ENCODE results near the gene LRFN3. TPM values are rescaled to one million over a fixed set of nuclear protein-coding genes. Genes with fewer than 3 reads are reported as not detected.
A peak's percentile ranks its signal among the peaks of the same experiment; 100 is the strongest.

The LRFN3 gene
- total RNA-seq, 1 experiment from 2014 or later: 10.2 TPM

DNA sequence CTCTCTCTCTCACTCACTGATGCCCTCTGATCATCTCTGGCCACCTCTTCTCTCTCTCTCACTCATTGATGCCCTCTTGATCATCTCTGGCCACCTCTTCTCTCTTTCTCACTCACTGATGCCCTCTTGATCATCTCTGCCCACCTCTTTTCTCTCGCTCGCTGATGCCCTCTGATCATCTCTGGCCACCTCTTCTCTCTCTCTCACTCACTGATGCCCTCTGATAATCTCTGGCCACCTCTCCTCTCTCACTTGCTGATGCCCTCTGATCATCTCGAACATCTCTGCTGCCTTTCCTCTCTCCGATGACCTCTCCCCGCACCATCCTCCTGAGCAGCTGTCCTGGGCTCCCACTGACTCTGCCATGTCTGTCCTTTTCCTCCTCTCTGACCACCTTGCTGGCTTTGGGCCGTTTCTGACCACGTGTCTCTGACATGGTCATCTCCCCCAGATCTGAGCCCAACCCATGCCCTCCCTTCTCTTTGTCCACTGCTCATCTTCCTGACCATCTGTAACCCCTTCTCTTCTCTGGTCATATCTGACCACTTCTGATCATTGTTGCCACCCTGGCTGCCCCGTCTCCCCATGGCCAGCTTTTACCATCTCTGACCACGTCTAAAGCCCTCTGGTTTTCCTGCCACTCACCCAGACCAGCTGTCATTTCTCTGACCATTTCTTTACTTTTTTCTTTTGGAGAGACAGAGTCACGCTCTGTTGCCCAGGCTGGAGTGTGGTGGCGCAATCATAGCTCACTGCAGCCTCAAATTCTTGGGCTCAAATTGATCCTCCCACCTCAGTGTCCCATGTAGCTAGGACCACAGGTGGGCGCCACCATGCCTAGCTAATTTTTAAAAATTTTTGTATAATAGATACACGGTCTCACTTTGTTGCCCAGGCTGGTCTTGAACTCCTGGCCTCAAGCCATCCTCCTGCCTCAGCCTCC is 2.4 kb downstream of the LRFN3 start:
- Histone ChIP-seq H3K36me3 (ENCODE audit: control insufficient read depth, insufficient read depth, low read length) (no peaks in the 10 kb centered on the region), H3K27me3 (replicated peaks; ENCODE audit: control insufficient read depth, insufficient read depth, low read length) (no peaks in the 10 kb centered on the region), H3K4me3 (ENCODE audit: low read depth, low read length) (no peak overlapping the region), H3K4me1 (peaks cover 18% of the 10 kb centered on the region), H3K9me3 (no peaks in the 10 kb centered on the region)
- CTCF ChIA-PET: interaction anchor here (0.6 kb wide), 1 partner anchor 75 kb away, joined by 3 read pairs; the partner anchor contains the start of gene ALKBH6
- no TSS peak for BruUV-seq (replicated peaks)
- intact Hi-C loops (cut with micrococcal nuclease; ENCODE audit: unreplicated experiment): no loop called here
- H3K9me3 Mint-ChIP-seq (ENCODE audit: unreplicated experiment): no peaks in the 10 kb centered on the region
- peak overlapping the region; percentile 68 for H3K4me3 Mint-ChIP-seq (ENCODE audit: unreplicated experiment)
- TF ChIP-seq, protein P1, sequence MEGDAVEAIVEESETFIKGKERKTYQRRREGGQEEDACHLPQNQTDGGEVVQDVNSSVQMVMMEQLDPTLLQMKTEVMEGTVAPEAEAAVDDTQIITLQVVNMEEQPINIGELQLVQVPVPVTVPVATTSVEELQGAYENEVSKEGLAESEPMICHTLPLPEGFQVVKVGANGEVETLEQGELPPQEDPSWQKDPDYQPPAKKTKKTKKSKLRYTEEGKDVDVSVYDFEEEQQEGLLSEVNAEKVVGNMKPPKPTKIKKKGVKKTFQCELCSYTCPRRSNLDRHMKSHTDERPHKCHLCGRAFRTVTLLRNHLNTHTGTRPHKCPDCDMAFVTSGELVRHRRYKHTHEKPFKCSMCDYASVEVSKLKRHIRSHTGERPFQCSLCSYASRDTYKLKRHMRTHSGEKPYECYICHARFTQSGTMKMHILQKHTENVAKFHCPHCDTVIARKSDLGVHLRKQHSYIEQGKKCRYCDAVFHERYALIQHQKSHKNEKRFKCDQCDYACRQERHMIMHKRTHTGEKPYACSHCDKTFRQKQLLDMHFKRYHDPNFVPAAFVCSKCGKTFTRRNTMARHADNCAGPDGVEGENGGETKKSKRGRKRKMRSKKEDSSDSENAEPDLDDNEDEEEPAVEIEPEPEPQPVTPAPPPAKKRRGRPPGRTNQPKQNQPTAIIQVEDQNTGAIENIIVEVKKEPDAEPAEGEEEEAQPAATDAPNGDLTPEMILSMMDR (IDR thresholded peaks at IDR 0.05; ENCODE audit: insufficient read depth in 1 of 2, low read depth in 1 of 2, low read length in 1 of 2, severe bottlenecking in 1 of 2, unreplicated experiment in 1 of 2): no peak
- POLR2A ChIA-PET: no interaction called here
- H3K36me3 Mint-ChIP-seq (ENCODE audit: insufficient read depth, unreplicated experiment): no peaks in the 10 kb centered on the region
- no peaks in the 10 kb centered on the region for H3K27me3 Mint-ChIP-seq (ENCODE audit: insufficient read depth, unreplicated experiment)
- no peak overlapping the region for H3K27ac Mint-ChIP-seq (ENCODE audit: unreplicated experiment)
- DNase-seq: no peak
- peaks cover 29% of the 10 kb centered on the region for H3K4me1 Mint-ChIP-seq (ENCODE audit: low read depth, unreplicated experiment)

DNA sequence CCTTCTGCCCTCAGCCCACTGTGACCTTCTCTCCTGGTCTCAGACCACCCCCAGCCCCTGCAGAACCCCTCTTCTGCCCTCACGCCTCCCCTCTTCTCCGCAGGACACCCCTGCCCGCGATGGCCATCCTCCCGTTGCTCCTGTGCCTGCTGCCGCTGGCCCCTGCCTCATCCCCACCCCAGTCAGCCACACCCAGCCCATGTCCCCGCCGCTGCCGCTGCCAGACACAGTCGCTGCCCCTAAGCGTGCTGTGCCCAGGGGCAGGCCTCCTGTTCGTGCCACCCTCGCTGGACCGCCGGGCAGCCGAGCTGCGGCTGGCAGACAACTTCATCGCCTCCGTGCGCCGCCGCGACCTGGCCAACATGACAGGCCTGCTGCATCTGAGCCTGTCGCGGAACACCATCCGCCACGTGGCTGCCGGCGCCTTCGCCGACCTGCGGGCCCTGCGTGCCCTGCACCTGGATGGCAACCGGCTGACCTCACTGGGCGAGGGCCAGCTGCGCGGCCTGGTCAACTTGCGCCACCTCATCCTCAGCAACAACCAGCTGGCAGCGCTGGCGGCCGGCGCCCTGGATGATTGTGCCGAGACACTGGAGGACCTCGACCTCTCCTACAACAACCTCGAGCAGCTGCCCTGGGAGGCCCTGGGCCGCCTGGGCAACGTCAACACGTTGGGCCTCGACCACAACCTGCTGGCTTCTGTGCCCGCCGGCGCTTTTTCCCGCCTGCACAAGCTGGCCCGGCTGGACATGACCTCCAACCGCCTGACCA is 3.3 kb downstream of the LRFN3 start:
- H3K4me3 Mint-ChIP-seq (ENCODE audit: unreplicated experiment): no peak overlapping the region
- no TSS peak for BruUV-seq (replicated peaks)
- peaks cover 4% of the 10 kb centered on the region for H3K36me3 Mint-ChIP-seq (ENCODE audit: insufficient read depth, unreplicated experiment)
- TF ChIP-seq, protein P1 (IDR thresholded peaks at IDR 0.05; ENCODE audit: insufficient read depth in 1 of 2, low read depth in 1 of 2, low read length in 1 of 2, severe bottlenecking in 1 of 2, unreplicated experiment in 1 of 2): no peak
- peaks cover 29% of the 10 kb centered on the region for H3K4me1 Mint-ChIP-seq (ENCODE audit: low read depth, unreplicated experiment)
- Histone ChIP-seq H3K4me3 (ENCODE audit: low read depth, low read length) (no peak overlapping the region), H3K9me3 (no peaks in the 10 kb centered on the region), H3K4me1 (peaks cover 18% of the 10 kb centered on the region), H3K27me3 (replicated peaks; ENCODE audit: control insufficient read depth, insufficient read depth, low read length) (no peaks in the 10 kb centered on the region), H3K36me3 (ENCODE audit: control insufficient read depth, insufficient read depth, low read length) (no peaks in the 10 kb centered on the region)
- ChIA-PET POLR2A (no interaction called here), CTCF (interaction anchor here (0.6 kb wide), 1 partner anchor 75 kb away, joined by 3 read pairs; the partner anchor contains the start of gene ALKBH6)
- no peak overlapping the region for H3K27ac Mint-ChIP-seq (ENCODE audit: unreplicated experiment)
- DNase-seq: no peak
- H3K9me3 Mint-ChIP-seq (ENCODE audit: unreplicated experiment): no peaks in the 10 kb centered on the region
- intact Hi-C loops (cut with micrococcal nuclease; ENCODE audit: unreplicated experiment): no loop called here
- H3K27me3 Mint-ChIP-seq (ENCODE audit: insufficient read depth, unreplicated experiment): no peaks in the 10 kb centered on the region

DNA sequence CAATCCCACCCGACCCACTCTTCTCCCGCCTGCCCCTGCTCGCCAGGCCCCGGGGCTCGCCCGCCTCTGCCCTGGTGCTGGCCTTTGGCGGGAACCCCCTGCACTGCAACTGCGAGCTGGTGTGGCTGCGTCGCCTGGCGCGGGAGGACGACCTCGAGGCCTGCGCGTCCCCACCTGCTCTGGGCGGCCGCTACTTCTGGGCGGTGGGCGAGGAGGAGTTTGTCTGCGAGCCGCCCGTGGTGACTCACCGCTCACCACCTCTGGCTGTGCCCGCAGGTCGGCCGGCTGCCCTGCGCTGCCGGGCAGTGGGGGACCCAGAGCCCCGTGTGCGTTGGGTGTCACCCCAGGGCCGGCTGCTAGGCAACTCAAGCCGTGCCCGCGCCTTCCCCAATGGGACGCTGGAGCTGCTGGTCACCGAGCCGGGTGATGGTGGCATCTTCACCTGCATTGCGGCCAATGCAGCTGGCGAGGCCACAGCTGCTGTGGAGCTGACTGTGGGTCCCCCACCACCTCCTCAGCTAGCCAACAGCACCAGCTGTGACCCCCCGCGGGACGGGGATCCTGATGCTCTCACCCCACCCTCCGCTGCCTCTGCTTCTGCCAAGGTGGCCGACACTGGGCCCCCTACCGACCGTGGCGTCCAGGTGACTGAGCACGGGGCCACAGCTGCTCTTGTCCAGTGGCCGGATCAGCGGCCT is 4.1 kb downstream of the LRFN3 start:
- TF ChIP-seq, protein P1 (IDR thresholded peaks at IDR 0.05; ENCODE audit: insufficient read depth in 1 of 2, low read depth in 1 of 2, low read length in 1 of 2, severe bottlenecking in 1 of 2, unreplicated experiment in 1 of 2): no peak
- H3K9me3 Mint-ChIP-seq (ENCODE audit: unreplicated experiment): no peaks in the 10 kb centered on the region
- ChIA-PET POLR2A (no interaction called here), CTCF (no interaction called here)
- H3K4me1 Mint-ChIP-seq (ENCODE audit: low read depth, unreplicated experiment): peaks cover 29% of the 10 kb centered on the region
- no peaks in the 10 kb centered on the region for H3K27me3 Mint-ChIP-seq (ENCODE audit: insufficient read depth, unreplicated experiment)
- DNase-seq: no peak
- H3K9me3 ChIP-seq: no peaks in the 10 kb centered on the region
- intact Hi-C loops (cut with micrococcal nuclease; ENCODE audit: unreplicated experiment): no loop called here
- H3K27me3 ChIP-seq (replicated peaks; ENCODE audit: control insufficient read depth, insufficient read depth, low read length): no peaks in the 10 kb centered on the region
- peaks cover 4% of the 10 kb centered on the region for H3K36me3 Mint-ChIP-seq (ENCODE audit: insufficient read depth, unreplicated experiment)
- no peak overlapping the region for H3K27ac Mint-ChIP-seq (ENCODE audit: unreplicated experiment)
- H3K4me3 Mint-ChIP-seq (ENCODE audit: unreplicated experiment): no peak overlapping the region
- peaks cover 17% of the 10 kb centered on the region for H3K4me1 ChIP-seq
- H3K4me3 ChIP-seq (ENCODE audit: low read depth, low read length): no peak overlapping the region
- H3K36me3 ChIP-seq (ENCODE audit: control insufficient read depth, insufficient read depth, low read length): no peaks in the 10 kb centered on the region
- no TSS peak for BruUV-seq (replicated peaks)
